GM12891 (cell line): ENCODE results near the gene SLC2A10.

Experiments
- PAX5 ChIP-seq: IDR thresholded peaks from 2 replicates; pipeline ENCODE4 v1.6.1; 2011; ENCODE audit warnings: low read length, moderate library complexity, mild to moderate bottlenecking; ENCODE audit not compliant: insufficient read depth, severe bottlenecking
- POLR2A ChIP-seq: IDR thresholded peaks from 2 replicates; pipeline ENCODE4 v1.6.1; 2011; ENCODE audit warnings: low read depth, low read length, control low read depth
- POLR2AphosphoS5 ChIP-seq: IDR thresholded peaks from 2 replicates; pipeline ENCODE4 v1.6.1; 2011; ENCODE audit warnings: low read depth, low read length, control low read depth

GRCh38 chr20:46698788-46699187 lies 10.7 kb upstream of the SLC2A10 start:
- TF ChIP-seq POLR2A (no peak), POLR2AphosphoS5 (no peak), PAX5 (no peak)
